H1 (cell line): ENCODE data around the gene UBASH3B. TPM values are rescaled to one million over a fixed set of nuclear protein-coding genes. Genes with fewer than 3 reads are reported as not detected.

ENCODE experiments used
- CTCF ChIA-PET: fragments of 300-600 bp; sonication (Branson Sonifier 250); formaldehyde crosslinking; loops from one replicate; lab custom pipeline; 2021; ENCODE audit not compliant: partially characterized antibody; lab: Charles Lee
- POLR2A ChIA-PET: fragments of 300-600 bp; sonication (Branson Sonifier 250); formaldehyde crosslinking; loops from one replicate; lab custom pipeline; 2021; ENCODE audit warnings: inconsistent platforms; ENCODE audit not compliant: partially characterized antibody; lab: Charles Lee
- DNase-seq, 2 experiments: peaks; one replicate each; pipeline versions ENCODE4 v3.0.0 to v3.0.0-alpha.2; 2010 to 2022; ENCODE audit warnings: low spot score in 2 of 2, low read depth in 1 of 2, mixed read lengths in 1 of 2
- FAIRE-seq: peaks from 2 replicates; lab custom pipeline; 2011; peaks lifted over from hg19 to GRCh38; lab: Jason Lieb, UNC
- H2AFZ ChIP-seq: 2 replicates; pipeline ENCODE4 v1.8.1; 2012; ENCODE audit warnings: low read length, inconsistent platforms
- H2AK5ac ChIP-seq: 2 replicates; pipeline ENCODE4 v1.6.1; 2013; ENCODE audit warnings: low read depth, low read length
- H2BK120ac ChIP-seq: replicated peaks from 2 replicates; pipeline ENCODE3; 2013; ENCODE audit warnings: low read depth, low read length, inconsistent platforms
- H2BK12ac ChIP-seq: 2 replicates; pipeline ENCODE4 v1.6.1; 2013; ENCODE audit warnings: low read depth, low read length
- H2BK15ac ChIP-seq: 2 replicates; pipeline ENCODE4 v1.6.1; 2013; ENCODE audit warnings: low read length
- H2BK20ac ChIP-seq: 2 replicates; pipeline ENCODE4 v1.6.1; 2013; ENCODE audit warnings: low read length
- H2BK5ac ChIP-seq: 2 replicates; pipeline ENCODE4 v1.6.1; 2013; ENCODE audit warnings: low read depth, low read length
- H3K14ac ChIP-seq: 2 replicates; pipeline ENCODE4 v1.6.1; 2013; ENCODE audit warnings: inconsistent platforms; ENCODE audit not compliant: insufficient read length
- H3K18ac ChIP-seq: 2 replicates; pipeline ENCODE4 v1.6.1; 2013; ENCODE audit warnings: low read length; ENCODE audit errors: extremely low read depth
- H3K23ac ChIP-seq: 2 replicates; pipeline ENCODE4 v1.6.1; 2013; ENCODE audit warnings: inconsistent platforms; ENCODE audit not compliant: insufficient read length
- H3K23me2 ChIP-seq: 2 replicates; pipeline ENCODE4 v1.6.1; 2013; ENCODE audit warnings: low read depth, low read length
- H3K27ac ChIP-seq: 2 replicates; pipeline ENCODE4 v1.6.1; 2011; ENCODE audit warnings: low read depth, low read length, inconsistent platforms
- H3K27me3 ChIP-seq, 4 experiments: replicated peaks in 1 of 4; 1 replicate in 1 of 4; 2 replicates in 3 of 4; pipeline versions ENCODE4 v1.6.1 to v1.8.1; 2011 to 2013; ENCODE audit warnings: low read length in 3 of 4, mild to moderate bottlenecking in 3 of 4, inconsistent platforms in 2 of 4, mixed read lengths in 2 of 4, moderate library complexity in 1 of 4; ENCODE audit not compliant: control insufficient read depth in 3 of 4, insufficient read depth in 3 of 4; ENCODE audit errors: extremely low read depth in 1 of 4
- H3K36me3 ChIP-seq, 4 experiments: 2 replicates each; pipeline versions ENCODE4 v1.6.1 to v1.8.1; 2011 to 2013; ENCODE audit warnings: mild to moderate bottlenecking in 4 of 4, low read length in 3 of 4, moderate library complexity in 2 of 4, control low read depth in 1 of 4, inconsistent platforms in 1 of 4; ENCODE audit not compliant: insufficient read depth in 4 of 4, control insufficient read depth in 2 of 4
- H3K4ac ChIP-seq: replicated peaks from 2 replicates; pipeline ENCODE3; 2013; ENCODE audit warnings: low read length, low read depth, mixed read lengths, inconsistent platforms; ENCODE audit not compliant: insufficient read length
- H3K4me1 ChIP-seq, 4 experiments: replicated peaks in 1 of 4; 1 replicate in 1 of 4; 2 replicates in 3 of 4; pipeline versions ENCODE4 v1.6.1 to v1.8.1; 2011 to 2013; ENCODE audit warnings: low read length in 3 of 4, inconsistent platforms in 2 of 4, mixed read lengths in 1 of 4; ENCODE audit not compliant: insufficient read depth in 4 of 4, control insufficient read depth in 3 of 4
- H3K4me2 ChIP-seq, 2 experiments: 2 replicates each; pipeline versions ENCODE4 v1.6.1 to v1.8.1; 2011 to 2013; ENCODE audit warnings: low read depth in 2 of 2, low read length in 2 of 2, control low read depth in 1 of 2, inconsistent platforms in 1 of 2, mild to moderate bottlenecking in 1 of 2; ENCODE audit not compliant: insufficient read depth in 1 of 2
- H3K4me3 ChIP-seq, 4 experiments: fragments of 200-600, 300-600 bp in 1 of 4; sonication (generic), shearing (Covaris generic), sonication (Bioruptor Twin) in 1 of 4; 2 replicates each; pipeline versions ENCODE4 v1.5.1 to v1.8.1; 2011 to 2016; ENCODE audit warnings: low read length in 4 of 4, low read depth in 3 of 4, control low read depth in 2 of 4, inconsistent platforms in 2 of 4, mild to moderate bottlenecking in 2 of 4, mixed read lengths in 1 of 4, moderate library complexity in 1 of 4; ENCODE audit not compliant: insufficient read depth in 2 of 4; ENCODE audit errors: extremely low read depth in 1 of 4
- H3K56ac ChIP-seq: replicated peaks from 2 replicates; pipeline ENCODE3; 2013; ENCODE audit warnings: low read depth, mild to moderate bottlenecking, mixed read lengths, low read length, inconsistent platforms; ENCODE audit not compliant: insufficient read length
- H3K79me1 ChIP-seq: 2 replicates; pipeline ENCODE4 v1.6.1; 2013; ENCODE audit warnings: low read depth, low read length, control low read depth
- H3K79me2 ChIP-seq, 2 experiments: 2 replicates each; pipeline versions ENCODE4 v1.6.1 to v1.8.1; 2012 to 2013; ENCODE audit warnings: low read length in 2 of 2, mild to moderate bottlenecking in 2 of 2, inconsistent platforms in 1 of 2; ENCODE audit not compliant: insufficient read depth in 2 of 2, control insufficient read depth in 1 of 2
- H3K9ac ChIP-seq, 4 experiments: replicated peaks in 1 of 4; 1 replicate in 1 of 4; 2 replicates in 3 of 4; pipeline versions ENCODE4 v1.6.1 to v1.8.1; 2011 to 2013; ENCODE audit warnings: low read depth in 3 of 4, low read length in 3 of 4, control low read depth in 2 of 4, mild to moderate bottlenecking in 2 of 4, moderate library complexity in 2 of 4, inconsistent platforms in 1 of 4; ENCODE audit errors: extremely low read depth in 1 of 4
- H3K9me3 ChIP-seq, 2 experiments: 2 replicates each; pipeline versions ENCODE4 v1.6.1 to v1.8.1; 2012 to 2013; ENCODE audit warnings: mild to moderate bottlenecking in 2 of 2, moderate library complexity in 2 of 2, control low read depth in 1 of 2, inconsistent platforms in 1 of 2, low read depth in 1 of 2, low read length in 1 of 2, mixed read lengths in 1 of 2; ENCODE audit not compliant: insufficient read depth in 2 of 2
- H4K20me1 ChIP-seq, 2 experiments: replicated peaks in 1 of 2; 2 replicates each; pipeline versions ENCODE3 to v1.8.1; 2011 to 2013; ENCODE audit warnings: inconsistent platforms in 2 of 2, low read length in 2 of 2, mild to moderate bottlenecking in 1 of 2; ENCODE audit not compliant: insufficient read depth in 2 of 2, control insufficient read depth in 1 of 2
- H4K5ac ChIP-seq: 2 replicates; pipeline ENCODE4 v1.6.1; 2013; ENCODE audit warnings: low read length, low read depth, mixed read lengths, inconsistent platforms; ENCODE audit not compliant: insufficient read length
- H4K8ac ChIP-seq: 2 replicates; pipeline ENCODE4 v1.8.0; 2013; ENCODE audit warnings: mild to moderate bottlenecking, moderate library complexity, low read length, inconsistent platforms; ENCODE audit not compliant: insufficient read depth; ENCODE audit errors: extremely low read depth
- H4K91ac ChIP-seq: replicated peaks from 2 replicates; pipeline ENCODE3; 2013; ENCODE audit warnings: low read length, mixed read lengths, inconsistent platforms; ENCODE audit not compliant: insufficient read length
- BACH1 ChIP-seq: IDR thresholded peaks from 2 replicates; pipeline ENCODE4 v1.6.1; 2012; ENCODE audit warnings: low read length, improper control_type of control experiment
- CEBPB ChIP-seq: IDR thresholded peaks from 2 replicates; pipeline ENCODE4 v1.6.1; 2012; ENCODE audit warnings: low read depth, low read length
- CREB1 ChIP-seq: IDR thresholded peaks from 2 replicates; pipeline ENCODE4 v1.6.1; 2012; ENCODE audit warnings: inconsistent platforms
- FOSL1 ChIP-seq: IDR thresholded peaks from 2 replicates; pipeline ENCODE4 v1.6.1; 2011; ENCODE audit warnings: mild to moderate bottlenecking, low read depth, low read length, moderate library complexity; ENCODE audit not compliant: insufficient read depth
- JUND ChIP-seq: IDR thresholded peaks from 2 replicates; pipeline ENCODE4 v1.6.1; 2011; ENCODE audit warnings: mild to moderate bottlenecking, improper control_type of control experiment, low read length
- RAD21 ChIP-seq, 2 experiments: IDR thresholded peaks in 1 of 2; conservative IDR thresholded peaks in 1 of 2; 2 replicates each; pipeline ENCODE4 v1.6.1; 2011; ENCODE audit warnings: low read depth in 2 of 2, low read length in 2 of 2, improper control_type of control experiment in 1 of 2, inconsistent platforms in 1 of 2, mild to moderate bottlenecking in 1 of 2, moderate library complexity in 1 of 2
- TAF7 ChIP-seq: optimal IDR thresholded peaks from 2 replicates; pipeline ENCODE3; 2011; ENCODE audit warnings: low read depth, mild to moderate bottlenecking, inconsistent platforms, low read length, moderate library complexity, borderline replicate concordance
- WGBS, 2 experiments: shearing (Covaris generic) in 1 of 2; methylation state at CpG; one replicate each; pipeline versions ENCODE4 v1.1.6 to v1.1.7; 2013 to 2015; ENCODE audit warnings: low lambda C conversion rate in 2 of 2, mixed read lengths in 2 of 2, inconsistent platforms in 1 of 2, low coverage in 1 of 2, missing lambda C conversion rate in 1 of 2; ENCODE audit not compliant: insufficient replicate concordance in 2 of 2, insufficient coverage in 1 of 2, insufficient read length in 1 of 2; ENCODE audit errors: extremely low coverage in 1 of 2, missing lambda C conversion rate in 1 of 2; 5-methylcytosine and 5-hydroxymethylcytosine counted together
- polyA plus RNA-seq, 7 experiments: library from polyadenylated mRNA; depleted of rRNA in 3 of 7; stranded (reverse) in 5 of 7; unstranded in 2 of 7; fragments of >200 nt in 5 of 7; fragments of 200-250 nt in 2 of 7; gene quantifications; 1 replicate in 5 of 7; 2 replicates in 1 of 7; 4 replicates in 1 of 7; pipeline versions ENCODE4 v1.2.1 to v1.2.3, GENCODE V29; 2011 to 2013; ENCODE audit warnings: missing spikeins in 2 of 7, mixed read lengths in 2 of 7
- total RNA-seq: library from RNA; stranded (reverse); fragmentation: NEBNext Ultra II Directional; extraction: Animal tissue kit (Norgen Biotek cat#: 25700); gene quantifications from 2 replicates; pipeline ENCODE4 v1.2.1, GENCODE V29; 2021
- TF ChIP-seq, protein P1 (sequence below): IDR thresholded peaks from 2 replicates; pipeline ENCODE4 v1.6.1; 2012; ENCODE audit warnings: inconsistent platforms
- TF ChIP-seq, protein P2 (sequence below), 3 experiments: IDR thresholded peaks; 1 replicate in 2 of 3; 2 replicates in 1 of 3; pipeline versions ENCODE4 v1.5.1 to v1.6.1; 2011; ENCODE audit warnings: low read length in 3 of 3, mild to moderate bottlenecking in 3 of 3, inconsistent platforms in 2 of 3, low read depth in 1 of 3, moderate library complexity in 1 of 3; ENCODE audit not compliant: insufficient read depth in 1 of 3; ENCODE audit errors: control extremely low read depth in 1 of 3

The UBASH3B gene
- total and polyA plus RNA-seq, 2 of the 8 experiments (the other 6 are each of a cell fraction or from before 2014, with no cell fraction given) = 7.5 to 9.5 TPM

DNA sequence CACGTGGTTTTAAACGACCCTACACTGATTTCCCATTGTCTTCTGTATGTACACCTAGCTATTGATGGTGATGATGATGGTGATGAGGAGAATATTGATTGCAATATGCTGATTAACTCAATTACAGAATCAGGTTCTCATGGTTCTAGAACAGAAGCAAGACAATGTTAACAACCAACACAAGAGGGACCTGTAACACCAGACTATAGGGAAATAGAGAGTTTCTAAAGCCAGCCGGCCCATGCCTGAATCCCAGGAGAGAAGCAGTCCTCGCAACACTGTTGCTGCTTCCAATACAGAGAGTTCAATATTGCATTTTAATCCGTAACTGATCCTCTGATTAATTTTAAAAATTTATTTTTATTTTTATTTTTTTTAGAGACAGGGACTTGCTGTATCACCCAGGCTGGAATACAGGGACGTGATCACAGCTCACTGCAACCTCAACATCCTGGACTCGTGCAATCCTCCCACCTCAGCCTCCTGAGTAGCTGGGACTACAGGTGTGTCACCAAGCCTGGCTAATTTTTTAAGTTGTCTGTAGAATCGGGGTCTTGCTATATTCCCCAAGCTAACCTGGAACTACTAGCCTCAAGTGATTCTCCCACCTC, 22.2 kb upstream of the UBASH3B start:
- DNase-seq (no peak), FAIRE-seq (peak; percentile 82)
- Histone ChIP-seq H3K9me3 (no peaks in the 10 kb centered on the region), H3K4ac (no peak overlapping the region), H2AK5ac (no peak overlapping the region), H3K14ac (no peak overlapping the region), H2BK5ac (no peak overlapping the region), H2BK15ac (no peak overlapping the region), H3K23ac (no peak overlapping the region), H3K4me1 (0 out of 7 replicates have a peak, but pooled peaks cover 0 to 2% (median 0%) of the 10 kb centered on the region in 4 experiments), H3K79me2 (no peaks in the 10 kb centered on the region), H4K91ac (no peak overlapping the region), H2BK120ac (no peak overlapping the region), H3K18ac (no peak overlapping the region), H3K4me3 (no peak overlapping the region), H3K27ac (no peak overlapping the region), H3K56ac (no peak overlapping the region), H3K4me2 (no peak overlapping the region), H4K20me1 (no peaks in the 10 kb centered on the region), H3K79me1 (no peaks in the 10 kb centered on the region), H4K5ac (no peak overlapping the region), H2BK12ac (no peak overlapping the region), H2AFZ (no peak overlapping the region), H4K8ac (no peak overlapping the region), H2BK20ac (no peak overlapping the region), H3K36me3 (no peaks in the 10 kb centered on the region), H3K27me3 (no peaks in the 10 kb centered on the region), H3K23me2 (peaks cover 3% of the 10 kb centered on the region; the same call in 1 of the 2 replicates), H3K9ac (no peak overlapping the region)
- ChIA-PET POLR2A (no interaction called here), CTCF (interaction anchor here (0.6 to 17.5 kb wide), 28 partner anchors 11 to 339 kb away, joined by 3 to 290 read pairs (median 4); partner anchors contain the start of gene UBASH3B)
- 79% methylated on average over 8 of the region's 8 CpGs; no CpG with 5 or more reads in 1 of the 2 experiments for WGBS, 2 experiments
- TF ChIP-seq JUND = no peak
- no peak for TF ChIP-seq CREB1
- no peak for TF ChIP-seq FOSL1
- TF ChIP-seq CEBPB = no peak
- TF ChIP-seq RAD21 (IDR thresholded peaks at IDR 0.05 in 1 of 2, conservative IDR thresholded peaks at IDR 0.05 in 1 of 2; ENCODE audit: low read depth in 2 of 2, low read length in 2 of 2) = peak; percentile 85 to 89
- TF ChIP-seq TAF7 = no peak
- TF ChIP-seq, protein P1, sequence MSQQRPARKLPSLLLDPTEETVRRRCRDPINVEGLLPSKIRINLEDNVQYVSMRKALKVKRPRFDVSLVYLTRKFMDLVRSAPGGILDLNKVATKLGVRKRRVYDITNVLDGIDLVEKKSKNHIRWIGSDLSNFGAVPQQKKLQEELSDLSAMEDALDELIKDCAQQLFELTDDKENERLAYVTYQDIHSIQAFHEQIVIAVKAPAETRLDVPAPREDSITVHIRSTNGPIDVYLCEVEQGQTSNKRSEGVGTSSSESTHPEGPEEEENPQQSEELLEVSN = no peak
- TF ChIP-seq BACH1 = no peak
- TF ChIP-seq, protein P2, sequence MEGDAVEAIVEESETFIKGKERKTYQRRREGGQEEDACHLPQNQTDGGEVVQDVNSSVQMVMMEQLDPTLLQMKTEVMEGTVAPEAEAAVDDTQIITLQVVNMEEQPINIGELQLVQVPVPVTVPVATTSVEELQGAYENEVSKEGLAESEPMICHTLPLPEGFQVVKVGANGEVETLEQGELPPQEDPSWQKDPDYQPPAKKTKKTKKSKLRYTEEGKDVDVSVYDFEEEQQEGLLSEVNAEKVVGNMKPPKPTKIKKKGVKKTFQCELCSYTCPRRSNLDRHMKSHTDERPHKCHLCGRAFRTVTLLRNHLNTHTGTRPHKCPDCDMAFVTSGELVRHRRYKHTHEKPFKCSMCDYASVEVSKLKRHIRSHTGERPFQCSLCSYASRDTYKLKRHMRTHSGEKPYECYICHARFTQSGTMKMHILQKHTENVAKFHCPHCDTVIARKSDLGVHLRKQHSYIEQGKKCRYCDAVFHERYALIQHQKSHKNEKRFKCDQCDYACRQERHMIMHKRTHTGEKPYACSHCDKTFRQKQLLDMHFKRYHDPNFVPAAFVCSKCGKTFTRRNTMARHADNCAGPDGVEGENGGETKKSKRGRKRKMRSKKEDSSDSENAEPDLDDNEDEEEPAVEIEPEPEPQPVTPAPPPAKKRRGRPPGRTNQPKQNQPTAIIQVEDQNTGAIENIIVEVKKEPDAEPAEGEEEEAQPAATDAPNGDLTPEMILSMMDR (IDR thresholded peaks at IDR 0.05; ENCODE audit: control extremely low read depth in 1 of 3, insufficient read depth in 1 of 3, low read depth in 1 of 3, low read length in 3 of 3) = peak in 2 of 3 experiments; percentile 53 to 68; a peak in 3 of 4 replicates
